HG03565 (cell line): ENCODE measurements around the gene DEGS1.
"Not testable (repeated sequence)": the region's sequence is repeated elsewhere in the genome, so short reads cannot be mapped to it uniquely, and the experiment has no call there.

ENCODE experiments used
- ATAC-seq: cut with Tn5 transposase; IDR thresholded peaks from one replicate; pipeline ENCODE4 v1.9.1; 2021; ENCODE audit warnings: mild to moderate bottlenecking, moderate library complexity; ENCODE audit not compliant: unreplicated experiment

The DEGS1 gene

GRCh38 chr1:224180783-224181452, 2.1 kb upstream of the DEGS1 start:
- no peak for ATAC-seq

DNA sequence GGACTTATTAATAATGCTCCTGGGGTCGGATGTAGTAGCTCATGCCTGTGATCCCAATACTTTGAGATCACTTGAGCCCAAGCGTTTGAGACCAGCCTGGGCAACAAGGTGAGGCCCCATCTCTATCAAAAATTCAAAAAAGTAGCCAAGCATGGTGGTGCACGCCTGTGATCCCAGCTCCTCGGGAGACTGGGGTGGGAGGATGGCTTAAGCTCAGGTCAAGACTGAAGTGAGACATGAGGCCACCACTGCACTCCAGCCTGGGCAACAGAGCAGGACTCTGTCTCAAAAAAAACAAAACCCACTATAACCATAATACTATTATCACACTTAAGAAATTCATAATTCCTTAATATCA, 1.6 kb upstream of the DEGS1 start:
- ATAC-seq, result no peak

- ATAC-seq, result peak; percentile 48
These were observed 779 bp upstream of the DEGS1 start for GRCh38 chr1:224182057-224182865.

GRCh38 chr1:224183591-224184312, 712 bp downstream of the DEGS1 start:
- ATAC-seq, result peak; percentile 30

DNA sequence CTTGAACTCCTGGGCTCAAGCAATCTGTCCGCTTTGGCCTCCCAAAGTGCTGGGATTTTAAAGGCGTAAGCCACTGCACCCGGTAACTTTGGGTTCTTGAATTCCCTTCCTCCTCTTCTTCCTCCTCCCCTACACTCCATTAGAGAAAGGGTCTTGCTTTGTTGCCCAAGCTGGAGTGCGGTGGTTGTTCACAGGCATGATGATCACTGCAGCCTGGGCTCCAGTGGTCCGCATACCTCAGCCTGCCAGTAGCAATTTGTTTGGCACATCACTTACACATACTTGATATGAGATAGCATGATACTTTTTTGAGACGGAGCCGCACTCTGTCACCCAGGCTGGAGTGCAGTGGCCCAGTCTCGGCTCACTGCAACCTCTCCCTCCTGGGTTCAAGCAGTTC, 2.2 kb downstream of the DEGS1 start:
- ATAC-seq, result no peak

- ATAC-seq, result no peak
These were observed 5.2 kb downstream of the DEGS1 start for GRCh38 chr1:224188286-224188685.

GRCh38 chr1:224189561-224189960, 6.5 kb downstream of the DEGS1 start:
- no peak for ATAC-seq

DNA sequence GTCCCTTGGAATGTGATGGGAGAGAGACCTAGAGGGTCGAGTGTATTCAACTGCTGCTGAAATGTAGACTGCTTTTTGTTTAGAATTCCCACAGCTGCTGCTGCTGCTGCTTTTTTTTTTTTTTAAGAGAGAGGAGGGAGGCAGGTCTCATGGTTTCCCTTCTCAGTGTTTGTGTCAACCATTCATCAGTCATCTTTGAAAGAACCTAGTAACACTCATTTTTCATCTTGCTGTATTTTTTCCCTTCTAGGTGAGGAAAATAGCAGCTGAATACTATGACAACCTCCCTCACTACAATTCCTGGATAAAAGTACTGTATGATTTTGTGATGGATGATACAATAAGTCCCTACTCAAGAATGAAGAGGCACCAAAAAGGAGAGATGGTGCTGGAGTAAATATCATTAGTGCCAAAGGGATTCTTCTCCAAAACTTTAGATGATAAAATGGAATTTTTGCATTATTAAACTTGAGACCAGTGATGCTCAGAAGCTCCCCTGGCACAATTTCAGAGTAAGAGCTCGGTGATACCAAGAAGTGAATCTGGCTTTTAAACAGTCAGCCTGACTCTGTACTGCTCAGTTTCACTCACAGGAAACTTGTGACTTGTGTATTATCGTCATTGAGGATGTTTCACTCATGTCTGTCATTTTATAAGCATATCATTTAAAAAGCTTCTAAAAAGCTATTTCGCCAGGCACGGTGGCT, 9.2 kb downstream of the DEGS1 start:
- no peak for ATAC-seq

DNA sequence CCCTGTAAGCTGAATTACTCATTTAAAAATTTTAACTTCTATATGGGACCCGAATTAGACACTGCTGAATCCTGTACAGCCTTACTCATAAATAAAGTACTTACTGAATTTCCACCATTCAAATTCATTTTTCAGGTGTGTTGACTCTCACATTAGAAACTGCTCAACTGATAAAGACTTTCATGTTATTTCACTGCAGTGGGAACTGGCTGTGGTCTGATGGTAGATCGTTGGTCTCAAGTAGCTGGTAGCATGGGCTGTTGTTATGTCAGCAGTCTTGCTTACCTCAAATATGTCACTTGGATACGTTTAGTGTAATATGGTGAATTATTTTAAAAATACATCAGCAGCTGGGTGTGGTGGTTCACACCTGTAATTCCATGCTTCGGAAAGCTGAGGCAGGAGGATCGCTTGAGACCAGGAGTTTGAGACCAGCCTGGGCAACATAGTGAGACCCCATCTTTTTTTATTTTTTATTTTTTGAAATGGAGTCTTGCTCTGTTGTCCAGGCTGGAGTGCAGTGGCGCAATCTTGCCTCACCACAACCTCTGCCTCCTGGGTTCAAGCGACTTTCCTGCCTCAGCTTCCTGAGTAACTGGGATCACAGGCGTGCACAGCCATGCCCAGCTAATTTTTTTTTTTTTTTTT, 10.4 kb downstream of the DEGS1 start:
- no peak for ATAC-seq

GRCh38 chr1:224196813-224197600, 14.0 kb downstream of the DEGS1 start:
- no peak for ATAC-seq

- no peak for ATAC-seq
These were observed 15.5 kb downstream of the DEGS1 start for GRCh38 chr1:224198572-224198971.

DNA sequence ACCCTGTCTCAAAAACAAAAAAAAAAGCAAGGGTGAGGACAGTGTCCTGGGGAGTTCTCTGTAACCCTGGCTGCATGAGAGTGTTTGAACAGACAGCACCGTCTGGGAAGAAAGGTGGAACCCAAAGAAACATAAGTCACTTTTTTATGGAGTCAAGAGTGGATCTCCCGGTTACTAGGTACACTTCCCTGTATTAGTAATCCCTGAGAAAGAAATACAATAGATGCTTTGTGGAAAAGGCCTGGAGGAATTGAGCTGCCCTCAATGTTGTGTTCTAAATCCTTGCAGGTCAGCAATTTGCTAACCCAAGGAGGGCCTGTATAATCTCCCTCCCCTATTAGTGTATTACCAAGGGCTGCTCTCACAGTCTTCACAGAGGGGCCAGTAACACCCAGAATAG, 16.6 kb downstream of the DEGS1 start:
- no peak for ATAC-seq

GRCh38 chr1:224201383-224201782, 18.3 kb downstream of the DEGS1 start:
- no peak for ATAC-seq

DNA sequence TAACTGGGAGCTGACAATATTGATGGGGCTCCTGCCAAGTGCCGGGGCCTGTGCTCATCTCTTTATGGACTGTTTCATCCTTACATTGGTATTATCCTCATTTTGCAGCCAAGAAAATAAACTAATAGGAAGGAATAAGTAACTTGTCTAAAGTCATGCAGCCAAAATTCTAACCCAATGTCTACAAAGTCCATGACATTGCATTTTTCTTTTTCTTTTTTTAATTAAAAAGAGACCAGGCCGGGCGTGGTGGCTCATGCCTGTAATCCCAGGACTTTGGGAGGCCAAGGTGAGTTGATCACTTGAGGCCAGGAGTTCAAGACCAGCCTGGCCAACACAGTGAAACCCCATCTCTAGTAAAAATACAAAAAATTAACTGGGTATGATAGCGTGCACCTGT, 18.8 kb downstream of the DEGS1 start:
- ATAC-seq, result no peak

GRCh38 chr1:224203243-224204016, 20.4 kb downstream of the DEGS1 start:
- ATAC-seq, result peak; percentile 71

- no peak for ATAC-seq
These were observed 22.4 kb downstream of the DEGS1 start for GRCh38 chr1:224205438-224205840.

DNA sequence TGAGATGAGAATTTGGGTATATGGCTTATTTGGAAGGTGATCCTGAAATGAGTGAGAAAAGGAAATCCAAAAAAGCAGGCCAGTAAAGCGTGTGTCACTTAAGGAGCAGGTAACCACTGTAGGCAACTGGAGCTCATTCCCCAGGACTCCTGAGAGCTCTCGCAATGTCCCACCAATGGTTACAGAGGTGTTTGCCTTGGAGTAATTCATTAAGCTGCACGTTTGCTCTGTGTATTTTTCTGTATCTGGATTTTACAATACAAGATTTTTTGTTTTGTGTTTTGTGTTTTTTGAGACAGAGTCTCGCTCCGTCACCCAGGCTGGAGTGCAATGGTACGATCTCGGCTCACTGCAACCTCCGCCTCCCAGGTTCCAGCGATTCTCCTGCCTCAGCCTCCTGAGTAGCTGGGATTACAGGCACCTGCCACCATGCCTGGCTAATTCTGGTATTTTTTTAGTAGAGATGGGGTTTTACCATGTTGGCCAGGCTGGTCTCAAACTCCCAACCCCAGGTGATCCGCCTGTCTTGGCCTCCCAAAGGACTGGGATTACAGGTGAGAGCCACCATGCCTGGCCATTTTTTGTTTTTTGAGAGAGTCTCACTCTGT, 23.0 kb downstream of the DEGS1 start:
- ATAC-seq, result not testable (repeated sequence)

DNA sequence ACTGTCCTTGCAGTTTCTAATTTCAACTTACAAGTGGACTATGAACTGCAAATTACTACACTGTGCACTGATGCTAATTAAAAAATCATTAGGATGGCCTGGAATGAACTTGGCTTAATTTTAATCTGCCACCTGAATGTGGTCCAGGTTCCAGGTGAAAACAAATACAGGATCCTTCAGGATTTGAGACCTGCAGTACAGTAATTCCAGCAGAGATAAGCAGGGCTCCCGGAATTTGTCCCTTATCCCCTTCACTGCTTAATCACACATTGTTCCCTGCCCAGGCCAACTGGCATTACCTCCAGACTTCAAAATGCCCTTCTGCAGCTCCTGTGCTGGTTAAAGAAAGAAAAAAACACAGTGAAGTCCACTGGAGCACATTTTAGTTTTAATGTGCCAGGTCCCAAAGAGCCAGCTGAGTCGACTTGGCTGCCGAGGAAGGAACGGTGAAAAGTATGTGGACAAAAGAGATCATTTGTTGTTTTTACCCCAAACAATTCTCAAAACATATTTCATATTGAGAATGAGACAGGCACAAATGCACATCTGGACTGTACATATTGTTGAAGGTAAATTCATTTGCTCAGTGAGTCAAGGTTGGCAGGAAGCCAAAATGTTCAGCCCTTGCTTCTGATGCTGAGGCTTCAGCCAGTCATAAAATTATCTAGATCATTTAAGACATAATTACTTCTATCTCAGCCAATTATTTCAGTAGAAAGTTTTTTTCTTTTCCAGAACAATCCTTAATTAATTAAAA, 28.3 kb downstream of the DEGS1 start:
- no peak for ATAC-seq
